Measurements from ENCODE around the gene PLEKHD1.
A peak's percentile ranks its signal among the peaks of the same experiment; 100 is the strongest.
"Not testable (repeated sequence)": the region's sequence is repeated elsewhere in the genome, so short reads cannot be mapped to it uniquely, and the experiment has no call there.

Gene PLEKHD1

GRCh38 chr14:69484444-69485314, at the start of gene PLEKHD1:
Gene PLEKHD1 (plus strand): TSS chr14:69484728. CDS start chr14:69484966, 238 bp downstream.
- no peak for DNase-seq (ENCODE audit: low read depth in 2 of 2)

GRCh38 chr14:69439521-69440270, 44.8 kb upstream of the PLEKHD1 start:
- DNase-seq (ENCODE audit: low read depth in 2 of 2): no peak

GRCh38 chr14:69441948-69442347, 42.6 kb upstream of the PLEKHD1 start:
- DNase-seq (ENCODE audit: low read depth in 2 of 2): no peak

GRCh38 chr14:69443296-69443805, 41.2 kb upstream of the PLEKHD1 start:
- no peak for DNase-seq (ENCODE audit: low read depth in 2 of 2)

- no peak for DNase-seq (ENCODE audit: low read depth in 2 of 2)
Measured at GRCh38 chr14:69449216-69449615, 35.3 kb upstream of the PLEKHD1 start.

GRCh38 chr14:69451941-69452340, 32.6 kb upstream of the PLEKHD1 start:
- DNase-seq (ENCODE audit: low read depth in 2 of 2): no peak

GRCh38 chr14:69458350-69458749, 26.2 kb upstream of the PLEKHD1 start:
- DNase-seq (ENCODE audit: low read depth in 2 of 2): no peak

GRCh38 chr14:69459122-69459521, 25.4 kb upstream of the PLEKHD1 start:
- DNase-seq (ENCODE audit: low read depth in 2 of 2): no peak

DNA sequence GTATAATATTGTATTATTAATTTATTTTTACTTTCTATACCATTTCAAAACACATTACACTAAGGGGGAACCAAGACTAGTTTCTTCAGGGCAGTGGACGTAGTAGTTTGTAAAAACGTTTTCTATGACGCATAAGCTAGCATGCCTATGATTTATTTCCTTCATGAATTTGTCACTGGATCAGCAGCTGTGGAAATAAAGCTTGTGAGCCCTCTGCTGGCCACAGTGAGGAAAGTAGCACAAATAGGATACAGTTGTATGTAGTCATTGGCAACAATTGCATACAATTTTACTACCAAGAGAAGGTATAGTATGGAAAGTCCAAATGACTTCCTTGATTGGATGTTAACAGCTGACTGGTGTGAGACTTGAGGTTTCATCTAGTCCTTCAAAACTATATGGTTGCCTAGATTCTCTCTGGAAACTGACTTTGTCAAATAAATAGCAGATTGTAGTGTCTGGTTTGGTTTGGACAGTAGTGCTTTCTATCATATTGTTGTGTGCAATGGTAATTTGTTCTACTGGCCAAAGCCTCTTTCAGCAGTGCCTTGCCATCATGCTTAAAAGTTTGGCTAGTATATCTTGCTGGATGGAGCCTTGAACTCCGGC, 24.3 kb upstream of the PLEKHD1 start:
- peak; percentile 7 to 25 for DNase-seq (ENCODE audit: low read depth in 2 of 2)

- no peak for DNase-seq (ENCODE audit: low read depth in 2 of 2)
Measured at GRCh38 chr14:69464379-69464778, 20.1 kb upstream of the PLEKHD1 start.

GRCh38 chr14:69464829-69465228, 19.7 kb upstream of the PLEKHD1 start:
- no peak for DNase-seq (ENCODE audit: low read depth in 2 of 2)

- DNase-seq (ENCODE audit: low read depth in 2 of 2): no peak
Measured at GRCh38 chr14:69468949-69469348, 15.6 kb upstream of the PLEKHD1 start.

- no peak for DNase-seq (ENCODE audit: low read depth in 2 of 2)
Measured at GRCh38 chr14:69471436-69471835, 13.1 kb upstream of the PLEKHD1 start.

DNA sequence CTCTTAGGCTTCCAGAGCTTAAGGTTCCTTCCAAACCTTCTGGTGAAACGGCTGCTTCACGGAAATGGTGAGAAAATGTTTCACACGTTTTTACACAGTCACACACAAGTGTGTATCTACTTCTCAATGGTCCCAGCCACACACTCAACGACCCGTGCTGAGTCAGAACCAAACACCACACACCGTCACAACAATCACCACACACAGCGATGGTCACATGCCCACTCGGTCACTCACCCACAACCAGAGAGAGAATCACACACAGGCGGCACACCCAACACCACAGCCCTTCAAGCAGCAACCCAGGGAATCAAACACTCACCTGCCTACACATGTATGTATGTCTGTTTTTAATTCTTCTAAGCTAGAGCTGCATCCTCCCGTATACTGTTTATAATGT, 12.6 kb upstream of the PLEKHD1 start:
- no peak for DNase-seq (ENCODE audit: low read depth in 2 of 2)

GRCh38 chr14:69473260-69473659, 11.3 kb upstream of the PLEKHD1 start:
- no peak for DNase-seq (ENCODE audit: low read depth in 2 of 2)

DNA sequence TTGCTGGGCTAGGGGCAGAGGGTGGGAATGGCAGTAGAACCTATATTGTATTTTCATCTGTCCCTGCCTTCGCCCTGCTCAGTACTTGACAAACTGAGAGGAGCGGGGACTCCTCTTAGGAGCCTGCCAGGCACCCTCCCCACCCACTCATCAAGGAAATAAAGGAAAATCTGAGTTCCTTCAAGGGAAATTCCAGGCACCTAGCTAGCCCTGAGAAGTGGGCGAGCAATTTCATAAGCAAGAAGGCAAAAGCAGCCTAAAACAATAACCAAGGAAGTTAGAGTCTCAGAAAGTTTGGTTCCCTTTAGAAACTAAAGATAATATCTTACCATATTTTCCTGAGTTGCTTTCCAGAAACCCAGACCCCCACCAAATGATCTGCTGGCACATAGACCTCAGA, 10.6 kb upstream of the PLEKHD1 start:
- no peak for DNase-seq (ENCODE audit: low read depth in 2 of 2)

DNA sequence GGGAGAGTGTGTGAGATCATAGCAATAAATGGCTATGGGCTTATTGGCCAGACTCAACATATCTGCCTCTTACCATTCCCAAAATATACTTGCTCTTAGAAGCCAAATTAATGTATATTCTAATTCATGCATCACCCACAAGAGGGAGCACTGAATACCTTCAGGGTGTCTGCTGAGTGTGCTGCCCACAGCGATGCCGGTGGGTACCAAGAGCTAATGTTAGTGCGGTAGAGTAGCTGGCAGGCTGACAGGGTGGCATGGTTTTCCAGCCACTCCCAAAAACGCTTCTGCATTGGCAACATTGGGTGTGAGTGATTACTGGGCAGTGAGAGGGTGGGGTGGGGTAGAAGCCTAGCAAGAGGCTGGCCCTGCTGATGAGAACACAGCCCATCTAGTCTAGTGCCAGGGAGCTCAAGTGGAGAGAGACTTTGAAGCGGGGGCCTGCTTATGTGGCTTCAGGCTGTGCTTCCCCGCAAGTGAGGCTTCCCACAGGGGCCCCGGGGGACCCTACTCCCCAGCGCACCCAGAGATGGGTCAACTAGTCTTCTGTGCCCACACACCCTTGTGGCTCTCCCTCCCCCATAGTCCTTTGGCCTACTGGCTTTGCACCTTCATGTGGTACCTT, 9.2 kb upstream of the PLEKHD1 start:
- DNase-seq (ENCODE audit: low read depth in 2 of 2): no peak

DNA sequence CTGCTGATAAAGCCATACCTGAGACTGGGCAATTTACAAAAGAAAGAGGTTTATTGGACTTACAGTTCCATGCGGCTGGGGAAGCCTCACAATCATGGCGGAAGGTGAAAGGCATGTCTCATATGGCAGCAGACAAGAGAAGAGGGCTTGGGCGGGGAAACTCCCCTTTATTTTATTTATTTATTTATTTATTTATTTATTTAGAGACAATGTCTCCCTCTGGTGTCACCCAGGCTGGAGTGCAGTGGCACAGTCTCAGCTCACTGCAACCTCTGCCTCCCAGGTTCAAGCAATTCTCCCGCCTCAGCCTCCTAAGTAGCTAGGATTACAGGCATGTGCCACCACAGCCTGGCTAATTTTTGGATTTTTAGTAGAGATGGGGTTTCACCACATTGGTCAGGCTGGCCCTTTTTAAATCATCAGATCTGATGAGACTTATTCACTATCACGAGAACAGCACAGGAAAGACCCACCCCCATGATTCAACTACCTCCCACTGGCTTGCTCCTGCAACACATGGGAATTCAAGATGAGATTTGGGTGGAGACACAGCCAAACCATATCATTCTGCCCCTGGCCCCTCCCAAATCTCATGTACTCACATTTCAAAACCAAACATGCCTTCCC, 7.6 kb upstream of the PLEKHD1 start:
- DNase-seq (ENCODE audit: low read depth in 2 of 2): not testable (repeated sequence)

DNA sequence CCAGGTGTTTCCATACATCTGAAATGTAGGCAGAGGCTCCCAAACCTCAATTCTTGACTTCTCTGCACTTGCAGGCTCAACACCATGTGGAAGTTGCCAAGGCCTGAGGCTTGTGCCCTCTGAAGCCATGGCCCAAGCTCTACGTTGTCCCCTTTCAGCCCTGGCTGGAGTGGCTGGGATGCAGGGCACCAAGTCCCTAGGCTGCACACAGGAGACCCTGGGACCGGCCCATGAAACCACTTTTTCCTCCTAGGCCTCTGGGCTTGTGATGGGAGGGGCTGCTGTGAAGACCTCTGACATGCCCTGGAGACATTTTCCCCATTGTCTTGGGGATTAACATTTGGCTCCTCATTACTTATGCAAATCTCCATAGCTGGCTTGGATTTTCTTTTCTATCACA, 6.5 kb upstream of the PLEKHD1 start:
- not testable (repeated sequence) for DNase-seq (ENCODE audit: low read depth in 2 of 2)

DNA sequence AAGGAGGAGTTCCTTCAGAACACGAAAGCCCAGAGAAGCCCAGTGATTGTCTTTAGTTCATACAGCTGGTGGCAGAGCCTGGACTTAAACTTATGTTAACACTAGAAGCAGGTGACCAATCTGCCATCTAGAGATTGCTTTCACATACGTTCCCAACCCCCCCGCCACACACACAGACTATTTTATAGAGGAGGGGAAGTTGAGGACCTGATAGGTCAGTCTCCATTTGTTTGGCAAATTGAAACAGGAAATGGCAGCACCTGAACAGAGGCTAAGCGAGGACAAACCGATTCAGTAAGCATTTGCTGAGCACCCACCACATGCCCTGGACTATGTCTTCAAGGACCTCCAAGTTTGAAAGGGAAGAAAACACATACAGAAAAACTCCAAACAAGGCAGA, 4.8 kb upstream of the PLEKHD1 start:
- DNase-seq (ENCODE audit: low read depth in 2 of 2): no peak

- no peak for DNase-seq (ENCODE audit: low read depth in 2 of 2)
Measured at GRCh38 chr14:69480136-69480535, 4.4 kb upstream of the PLEKHD1 start.

Measured in stimulated activated CD4-positive, alpha-beta T cell treated with anti-CD3 and anti-CD28 coated beads, Interleukin-1b, Interleukin-23, amount 100 ng/mL, for 1 hour (primary cell).